ENCODE data around the gene MEIOB.
"Not testable (repeated sequence)": the region's sequence is repeated elsewhere in the genome, so short reads cannot be mapped to it uniquely, and the experiment has no call there.

MEIOB gene

GRCh38 chr16:1907226-1907860, 35.4 kb upstream of the MEIOB start:
- FAIRE-seq = no peak

GRCh38 chr16:1906846-1907165, 34.8 kb upstream of the MEIOB start:
- DNase-seq (ENCODE audit: low spot score) (no peak), FAIRE-seq (no peak)

More at GRCh38 chr16:1907226-1907860, 35.4 kb upstream of the MEIOB start:
- no peak for DNase-seq (ENCODE audit: low spot score)

- DNase-seq (ENCODE audit: low spot score) (no peak), FAIRE-seq (no peak)
Measured at GRCh38 chr16:1906055-1906845, 34.3 kb upstream of the MEIOB start.

GRCh38 chr16:1903845-1904840, 32.2 kb upstream of the MEIOB start:
- no peak for FAIRE-seq

GRCh38 chr16:1903220-1903574, 31.2 kb upstream of the MEIOB start:
- no peak for FAIRE-seq
- DNase-seq (ENCODE audit: low spot score) = no peak

More at GRCh38 chr16:1903845-1904840, 32.2 kb upstream of the MEIOB start:
- DNase-seq (ENCODE audit: low spot score) = no peak

- no peak for DNase-seq (ENCODE audit: low spot score)
- FAIRE-seq = no peak
Measured at GRCh38 chr16:1902547-1903219, 30.7 kb upstream of the MEIOB start.

GRCh38 chr16:1900452-1900774, 28.4 kb upstream of the MEIOB start:
- no peak for FAIRE-seq
- no peak for DNase-seq (ENCODE audit: low spot score)

- DNase-seq (ENCODE audit: low spot score) (no peak), FAIRE-seq (no peak)
Measured at GRCh38 chr16:1899641-1900451, 27.9 kb upstream of the MEIOB start.

GRCh38 chr16:1897692-1898091, 25.7 kb upstream of the MEIOB start:
- FAIRE-seq; DNase-seq (ENCODE audit: low spot score): not testable (repeated sequence)

GRCh38 chr16:1895949-1896675, 24.1 kb upstream of the MEIOB start:
- DNase-seq (ENCODE audit: low spot score) (no peak), FAIRE-seq (no peak)

GRCh38 chr16:1895068-1895467, 23.1 kb upstream of the MEIOB start:
- no peak for FAIRE-seq

GRCh38 chr16:1890708-1891050, 18.7 kb upstream of the MEIOB start:
- FAIRE-seq (no peak), DNase-seq (ENCODE audit: low spot score) (no peak)

More at GRCh38 chr16:1895068-1895467, 23.1 kb upstream of the MEIOB start:
- DNase-seq (ENCODE audit: low spot score) = no peak

- DNase-seq (ENCODE audit: low spot score) = no peak
- no peak for FAIRE-seq
Measured at GRCh38 chr16:1890024-1890707, 18.2 kb upstream of the MEIOB start.

GRCh38 chr16:1887711-1888354, 15.9 kb upstream of the MEIOB start:
- FAIRE-seq (no peak), DNase-seq (ENCODE audit: low spot score) (no peak)

GRCh38 chr16:1884889-1885288, 12.9 kb upstream of the MEIOB start:
- FAIRE-seq (no peak), DNase-seq (ENCODE audit: low spot score) (no peak)

- FAIRE-seq = no peak
- no peak for DNase-seq (ENCODE audit: low spot score)
Measured at GRCh38 chr16:1884155-1884760, 12.3 kb upstream of the MEIOB start.

- FAIRE-seq; DNase-seq (ENCODE audit: low spot score): not testable (repeated sequence)
Measured at GRCh38 chr16:1881172-1881571, 9.2 kb upstream of the MEIOB start.

GRCh38 chr16:1879477-1879876, 7.5 kb upstream of the MEIOB start:
- DNase-seq (ENCODE audit: low spot score) = no peak
- FAIRE-seq = no peak
